Coronary artery (tissue), 2 donors: Measurements from ENCODE around the gene MYH2.

Source experiments
- DNase-seq: peaks from one replicate; pipeline ENCODE4 v3.0.0-alpha.2; 2017; ENCODE audit warnings: low spot score
- H3K27ac ChIP-seq, 2 donors: fragments of 200-600 bp; sonication (generic); one replicate each; pipeline ENCODE4 v1.5.1; 2016 to 2019
- H3K4me3 ChIP-seq: fragments of 200-600 bp; sonication (generic); 2 replicates; pipeline ENCODE4 v1.5.1; 2016; ENCODE audit warnings: mild to moderate bottlenecking, moderate library complexity
- CTCF ChIP-seq: fragments of 200-600 bp; sonication (generic); IDR thresholded peaks from one replicate; pipeline ENCODE4 v1.5.1; 2019; ENCODE audit warnings: antibody characterized with exemption

MYH2 gene

GRCh38 chr17:10532026-10532425 lies 17.4 kb downstream of the MYH2 start:
- no peak for TF ChIP-seq CTCF
- no peak for DNase-seq
- Histone ChIP-seq H3K4me3 (no peak overlapping the region), H3K27ac (no peak overlapping the region)

GRCh38 chr17:10527419-10527818 lies 22.0 kb downstream of the MYH2 start:
- no peak for DNase-seq
- H3K4me3 ChIP-seq: no peak overlapping the region
- H3K27ac ChIP-seq: no peak overlapping the region
- TF ChIP-seq CTCF: no peak

GRCh38 chr17:10526517-10526916 lies 22.9 kb downstream of the MYH2 start:
- H3K4me3 ChIP-seq: no peak overlapping the region
- H3K27ac ChIP-seq: no peak overlapping the region
- no peak for DNase-seq
- TF ChIP-seq CTCF: no peak

GRCh38 chr17:10523064-10523463 lies 26.4 kb downstream of the MYH2 start:
- Histone ChIP-seq H3K27ac (no peak overlapping the region), H3K4me3 (no peak overlapping the region)
- DNase-seq: no peak
- TF ChIP-seq CTCF: no peak

- Histone ChIP-seq H3K27ac (no peak overlapping the region), H3K4me3 (no peak overlapping the region)
- no peak for DNase-seq
- no peak for TF ChIP-seq CTCF
Observed at GRCh38 chr17:10521949-10522348, 27.5 kb downstream of the MYH2 start.

- TF ChIP-seq CTCF: no peak
- Histone ChIP-seq H3K4me3 (no peak within 1 kb of the TSS), H3K27ac (no peak within 1 kb of the TSS)
- no peak for DNase-seq
Observed at GRCh38 chr17:10518271-10519037, 31.0 kb downstream of the MYH2 start, which contains the start of gene MYH1. Gene MYH1, minus strand, starts transcription at chr17:10518542. Its CDS starts 1,900 bp downstream, at chr17:10516642.

GRCh38 chr17:10516638-10517037 lies 32.8 kb downstream of the MYH2 start:
- H3K27ac ChIP-seq: no peak overlapping the region
- TF ChIP-seq CTCF: no peak
- H3K4me3 ChIP-seq: no peak overlapping the region

More at GRCh38 chr17:10516638-10517037, 32.8 kb downstream of the MYH2 start:
- DNase-seq: no peak
